ENCODE results near the gene EXOC3L2.
A peak's percentile ranks its signal among the peaks of the same experiment; 100 is the strongest.

EXOC3L2 gene

GRCh38 chr19:45179892-45180370 lies 65.3 kb downstream of the EXOC3L2 start:
- no peak for DNase-seq

GRCh38 chr19:45179072-45179891 lies 65.9 kb downstream of the EXOC3L2 start:
- TF ChIP-seq CTCF (IDR thresholded peaks at IDR 0.05; ENCODE audit: low read depth, low read length), result no peak
- peak; percentile 56 for DNase-seq

More at GRCh38 chr19:45179892-45180370, 65.3 kb downstream of the EXOC3L2 start:
- Histone ChIP-seq H3K9me3 (no peaks in the 10 kb centered on the region), H3K4me1 (no peaks in the 10 kb centered on the region), H3K4me3 (ENCODE audit: low read depth, low read length) (peak overlapping the region; percentile 98), H3K27me3 (no peaks in the 10 kb centered on the region), H3K36me3 (no peaks in the 10 kb centered on the region)
- no peak for TF ChIP-seq CTCF (IDR thresholded peaks at IDR 0.05; ENCODE audit: low read depth, low read length)

GRCh38 chr19:45178262-45179071 lies 66.7 kb downstream of the EXOC3L2 start, which contains the start of gene BLOC1S3:
Gene BLOC1S3 (plus strand): TSS chr19:45178784. CDS start chr19:45179297, 513 bp downstream.
- TF ChIP-seq CTCF (IDR thresholded peaks at IDR 0.05; ENCODE audit: low read depth, low read length), result peak; percentile 41

More at GRCh38 chr19:45179072-45179891, 65.9 kb downstream of the EXOC3L2 start:
- Histone ChIP-seq H3K4me3 (ENCODE audit: low read depth, low read length) (peak overlapping the region; percentile 98), H3K4me1 (no peaks in the 10 kb centered on the region), H3K27me3 (no peaks in the 10 kb centered on the region), H3K36me3 (no peaks in the 10 kb centered on the region), H3K9me3 (no peaks in the 10 kb centered on the region)

GRCh38 chr19:45177817-45178261 lies 67.4 kb downstream of the EXOC3L2 start, which contains the start of gene TRAPPC6A:
Gene TRAPPC6A (minus strand): TSS chr19:45178237. CDS start chr19:45178218, 19 bp downstream.
- H3K4me3 ChIP-seq (ENCODE audit: low read depth, low read length), result peak within 1 kb of the TSS; percentile 98
- DNase-seq, result no peak
- no peak for TF ChIP-seq CTCF (IDR thresholded peaks at IDR 0.05; ENCODE audit: low read depth, low read length)
- H3K36me3 ChIP-seq, result no peaks in the 10 kb centered on the region
- H3K27me3 ChIP-seq, result no peaks in the 10 kb centered on the region
- no peaks in the 10 kb centered on the region for H3K9me3 ChIP-seq
- H3K4me1 ChIP-seq, result no peaks in the 10 kb centered on the region

More at GRCh38 chr19:45178262-45179071, 66.7 kb downstream of the EXOC3L2 start, which contains the start of gene BLOC1S3:
- Histone ChIP-seq H3K4me3 (ENCODE audit: low read depth, low read length) (peak within 1 kb of the TSS; percentile 98), H3K4me1 (no peaks in the 10 kb centered on the region), H3K36me3 (no peaks in the 10 kb centered on the region), H3K9me3 (no peaks in the 10 kb centered on the region), H3K27me3 (no peaks in the 10 kb centered on the region)
- DNase-seq, result peak; percentile 100

GRCh38 chr19:45175515-45176345 lies 69.5 kb downstream of the EXOC3L2 start:
- no peaks in the 10 kb centered on the region for H3K27me3 ChIP-seq
- no peak for DNase-seq
- H3K4me3 ChIP-seq (ENCODE audit: low read depth, low read length), result no peak overlapping the region
- no peaks in the 10 kb centered on the region for H3K9me3 ChIP-seq
- no peak for TF ChIP-seq CTCF (IDR thresholded peaks at IDR 0.05; ENCODE audit: low read depth, low read length)
- H3K4me1 ChIP-seq, result no peaks in the 10 kb centered on the region
- H3K36me3 ChIP-seq, result no peaks in the 10 kb centered on the region
